COLO829 (cell line): ENCODE measurements around the gene EMP3.

Experiments used
- DNase-seq: peaks from one replicate; pipeline ENCODE4 v3.0.0; 2012; ENCODE audit warnings: low spot score

The EMP3 gene

DNA sequence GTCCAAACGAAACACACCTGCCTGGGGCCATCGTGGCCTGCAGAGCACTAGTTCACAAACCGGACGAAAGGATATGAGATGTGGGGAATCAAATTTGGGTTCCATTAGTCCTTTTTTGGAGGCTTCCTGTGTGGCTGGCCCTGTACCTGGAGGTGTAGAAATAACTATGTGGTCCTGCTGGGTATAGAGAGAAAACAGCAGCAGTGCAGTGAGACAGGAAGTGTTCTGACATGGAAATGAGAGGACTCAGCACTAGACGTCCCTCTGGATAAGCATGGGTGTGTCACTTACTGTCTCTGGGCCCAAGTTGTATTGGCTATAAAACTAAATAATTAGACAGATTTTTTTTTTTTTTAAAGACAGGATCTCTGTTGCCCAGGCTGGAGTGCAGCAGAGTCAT lies 53.7 kb downstream of the EMP3 start:
- no peak for DNase-seq
